NOMO-1 (cell line): Measurements from ENCODE around the gene AP5Z1.
"Not testable (repeated sequence)": the region's sequence is repeated elsewhere in the genome, so short reads cannot be mapped to it uniquely, and the experiment has no call there.

Experiments
- DNase-seq, 2 experiments: peaks; one replicate each; lab custom pipeline; 2025; ENCODE audit not compliant: unreplicated experiment in 2 of 2; lab: John Stamatoyannopoulos, UW

Gene AP5Z1

GRCh38 chr7:4800926-4801838 is 25.8 kb downstream of the AP5Z1 start:
- DNase-seq, result no peak

- no peak for DNase-seq
These were observed 26.4 kb downstream of the AP5Z1 start for GRCh38 chr7:4801839-4802231.

GRCh38 chr7:4802577-4802976 is 27.2 kb downstream of the AP5Z1 start:
- DNase-seq, result not testable (repeated sequence)

GRCh38 chr7:4803397-4804241 is 28.2 kb downstream of the AP5Z1 start:
- DNase-seq, result no peak

- DNase-seq, result no peak
These were observed 29.9 kb downstream of the AP5Z1 start for GRCh38 chr7:4805110-4805983.

GRCh38 chr7:4805984-4806300 is 30.5 kb downstream of the AP5Z1 start:
- no peak for DNase-seq

GRCh38 chr7:4806983-4807597 is 31.7 kb downstream of the AP5Z1 start:
- no peak for DNase-seq

- no peak for DNase-seq
These were observed 32.2 kb downstream of the AP5Z1 start for GRCh38 chr7:4807598-4808016.

- DNase-seq, result no peak
These were observed 32.6 kb downstream of the AP5Z1 start for GRCh38 chr7:4808026-4808425.

- no peak for DNase-seq
These were observed 33.1 kb downstream of the AP5Z1 start for GRCh38 chr7:4808565-4808964.

GRCh38 chr7:4809091-4809591 is 33.7 kb downstream of the AP5Z1 start:
- no peak for DNase-seq

GRCh38 chr7:4809666-4810065 is 34.2 kb downstream of the AP5Z1 start:
- DNase-seq, result no peak

GRCh38 chr7:4814433-4814832 is 39.0 kb downstream of the AP5Z1 start:
- DNase-seq, result no peak

- no peak for DNase-seq
These were observed 39.7 kb downstream of the AP5Z1 start for GRCh38 chr7:4815121-4815520.

GRCh38 chr7:4815609-4816418 is 40.4 kb downstream of the AP5Z1 start:
- no peak for DNase-seq

- no peak for DNase-seq
These were observed 41.1 kb downstream of the AP5Z1 start for GRCh38 chr7:4816419-4817080.

GRCh38 chr7:4817178-4817901 is 41.9 kb downstream of the AP5Z1 start:
- DNase-seq, result no peak
